Right atrium auricular region (tissue), 2 donors: ENCODE data around the gene SPATA13. TPM values are rescaled to one million over a fixed set of nuclear protein-coding genes. Genes with fewer than 3 reads are reported as not detected.

ENCODE experiments used
- DNase-seq: peaks from one replicate; pipeline ENCODE4 v3.0.0-alpha.2; 2019; ENCODE audit warnings: low spot score
- H3K27ac ChIP-seq, 2 donors: fragments of 200-600 bp; sonication (generic); 1 replicate in 1 of 2; 2 replicates in 1 of 2; pipeline ENCODE4 v1.5.1; 2016 to 2019
- H3K27me3 ChIP-seq, 2 donors: fragments of 200-600 bp; sonication (generic); one replicate each; pipeline versions ENCODE4 v1.5.1 to v1.6.0; 2017 to 2019
- H3K36me3 ChIP-seq: fragments of 200-600 bp; sonication (generic); one replicate; pipeline ENCODE4 v1.5.1; 2016
- H3K4me1 ChIP-seq, 2 donors: fragments of 200-600 bp; sonication (generic); one replicate each; pipeline versions ENCODE4 v1.5.1 to v1.6.0; 2017 to 2019
- H3K4me3 ChIP-seq, 2 donors: fragments of 200-600 bp; sonication (generic); 1 replicate in 1 of 2; 2 replicates in 1 of 2; pipeline ENCODE4 v1.5.1; 2017 to 2019; ENCODE audit warnings: mild to moderate bottlenecking in 1 of 2, moderate library complexity in 1 of 2
- H3K9me3 ChIP-seq, 2 donors: fragments of 200-600 bp; sonication (generic); one replicate each; pipeline ENCODE4 v1.5.1; 2019
- CTCF ChIP-seq, 2 donors: fragments of 200-600 bp; sonication (generic); IDR thresholded peaks; one replicate each; pipeline ENCODE4 v1.5.1; 2019; ENCODE audit warnings: antibody characterized with exemption in 2 of 2
- total RNA-seq, 2 donors: library from RNA; depleted of rRNA; stranded (reverse); fragments of >200 nt; gene quantifications; one replicate each; pipeline ENCODE4 v1.1.0, GENCODE V29; 2016

The SPATA13 gene
- total RNA-seq, 2 donors from 2014 or later: 10.0 to 14.1 TPM

GRCh38 chr13:24148414-24149235 lies 11.9 kb upstream of the SPATA13 start:
- no peak for TF ChIP-seq CTCF (IDR thresholded peaks at IDR 0.05)
- no peaks in the 10 kb centered on the region for H3K36me3 ChIP-seq
- no peaks in the 10 kb centered on the region for H3K4me1 ChIP-seq
- H3K4me3 ChIP-seq: no peak overlapping the region
- H3K27me3 ChIP-seq: no peaks in the 10 kb centered on the region
- DNase-seq: no peak
- no peak overlapping the region for H3K27ac ChIP-seq
- H3K9me3 ChIP-seq: no peaks in the 10 kb centered on the region

- DNase-seq: no peak
- H3K27me3 ChIP-seq: no peaks in the 10 kb centered on the region
- no peak overlapping the region for H3K4me3 ChIP-seq
- H3K36me3 ChIP-seq: no peaks in the 10 kb centered on the region
- TF ChIP-seq CTCF (IDR thresholded peaks at IDR 0.05): no peak
- H3K9me3 ChIP-seq: no peaks in the 10 kb centered on the region
- no peaks in the 10 kb centered on the region for H3K4me1 ChIP-seq
- no peak overlapping the region for H3K27ac ChIP-seq
Measured at GRCh38 chr13:24149246-24150032, 11.1 kb upstream of the SPATA13 start.

GRCh38 chr13:24150572-24150971 lies 9.9 kb upstream of the SPATA13 start:
- Histone ChIP-seq H3K27me3 (no peaks in the 10 kb centered on the region), H3K27ac (no peak overlapping the region), H3K4me1 (no peaks in the 10 kb centered on the region), H3K9me3 (no peaks in the 10 kb centered on the region), H3K4me3 (no peak overlapping the region), H3K36me3 (no peaks in the 10 kb centered on the region)
- no peak for TF ChIP-seq CTCF (IDR thresholded peaks at IDR 0.05)
- DNase-seq: no peak

- Histone ChIP-seq H3K4me3 (no peak overlapping the region), H3K36me3 (no peaks in the 10 kb centered on the region), H3K27ac (no peak overlapping the region), H3K4me1 (no peaks in the 10 kb centered on the region), H3K27me3 (no peaks in the 10 kb centered on the region), H3K9me3 (no peaks in the 10 kb centered on the region)
- DNase-seq: no peak
- no peak for TF ChIP-seq CTCF (IDR thresholded peaks at IDR 0.05)
Measured at GRCh38 chr13:24151864-24152263, 8.7 kb upstream of the SPATA13 start.

GRCh38 chr13:24152292-24153214 lies 8.0 kb upstream of the SPATA13 start:
- no peaks in the 10 kb centered on the region for H3K4me1 ChIP-seq

More at GRCh38 chr13:24152292-24153214, 8.0 kb upstream of the SPATA13 start:
- no peak overlapping the region for H3K27ac ChIP-seq
- no peak for DNase-seq
- no peak overlapping the region for H3K4me3 ChIP-seq
- no peaks in the 10 kb centered on the region for H3K36me3 ChIP-seq
- TF ChIP-seq CTCF (IDR thresholded peaks at IDR 0.05): no peak
- H3K27me3 ChIP-seq: no peaks in the 10 kb centered on the region
- no peaks in the 10 kb centered on the region for H3K9me3 ChIP-seq
